ENCODE data around the gene KRT6B. TPM values are rescaled to one million over a fixed set of nuclear protein-coding genes. Genes with fewer than 3 reads are reported as not detected.

KRT6B gene
- polyA plus RNA-seq, 1 donor from 2014 or later, result not detected

- no peak for TF ChIP-seq CTCF (IDR thresholded peaks at IDR 0.05; ENCODE audit: poor library complexity, severe bottlenecking)
- no peak for TF ChIP-seq RAD21 (conservative IDR thresholded peaks at IDR 0.05)
- no peak for TF ChIP-seq POLR2AphosphoS5 (IDR thresholded peaks at IDR 0.05)
- TF ChIP-seq REST (IDR thresholded peaks at IDR 0.05; ENCODE audit: borderline replicate concordance), result no peak
- Histone ChIP-seq H3K27ac (ENCODE audit: low read length) (no peak overlapping the region), H3K79me2 (replicated peaks; ENCODE audit: insufficient read depth, low read length) (no peaks in the 10 kb centered on the region), H3K9ac (ENCODE audit: low read length) (no peak overlapping the region), H3K4me2 (ENCODE audit: low read length) (no peak overlapping the region), H3K27me3 (ENCODE audit: insufficient read depth, low read depth, low read length) (no peaks in the 10 kb centered on the region), H4K20me1 (ENCODE audit: insufficient read depth) (no peaks in the 10 kb centered on the region), H3K9me3 (ENCODE audit: low read length) (no peaks in the 10 kb centered on the region), H3K4me3 (ENCODE audit: low read length) (no peak overlapping the region), H2AFZ (ENCODE audit: low read depth, low read length) (no peak overlapping the region), H3K36me3 (ENCODE audit: insufficient read depth, low read length) (no peaks in the 10 kb centered on the region), H3F3A (ENCODE audit: insufficient read depth, low read length, poor library complexity, severe bottlenecking) (no peaks in the 10 kb centered on the region), H3K9me2 (ENCODE audit: insufficient read depth, low read length) (no peaks in the 10 kb centered on the region)
These were observed 6.9 kb upstream of the KRT6B start for GRCh38 chr12:52458861-52459260.

- TF ChIP-seq MXI1 (conservative IDR thresholded peaks at IDR 0.05; ENCODE audit: poor library complexity, severe bottlenecking), result no peak
- no peak for TF ChIP-seq TAF1 (IDR thresholded peaks at IDR 0.05; ENCODE audit: low read depth)
- TF ChIP-seq EP300 (conservative IDR thresholded peaks at IDR 0.05; ENCODE audit: poor library complexity, severe bottlenecking), result no peak
- Histone ChIP-seq H3K36me3 (ENCODE audit: insufficient read depth, low read length) (no peaks in the 10 kb centered on the region), H3K27ac (ENCODE audit: low read length) (no peak overlapping the region), H2AFZ (ENCODE audit: low read depth, low read length) (no peak overlapping the region), H3K4me3 (ENCODE audit: low read length) (no peak overlapping the region), H4K20me1 (ENCODE audit: insufficient read depth) (no peaks in the 10 kb centered on the region), H3K79me2 (replicated peaks; ENCODE audit: insufficient read depth, low read length) (no peaks in the 10 kb centered on the region), H3K9me3 (ENCODE audit: low read length) (no peaks in the 10 kb centered on the region), H3K4me2 (ENCODE audit: low read length) (no peak overlapping the region), H3F3A (ENCODE audit: insufficient read depth, low read length, poor library complexity, severe bottlenecking) (no peaks in the 10 kb centered on the region), H3K9me2 (ENCODE audit: insufficient read depth, low read length) (no peaks in the 10 kb centered on the region), H3K9ac (ENCODE audit: low read length) (no peak overlapping the region), H3K27me3 (ENCODE audit: insufficient read depth, low read depth, low read length) (no peaks in the 10 kb centered on the region)
These were observed 3.9 kb upstream of the KRT6B start for GRCh38 chr12:52455821-52456220.

- H3K4me2 ChIP-seq (ENCODE audit: low read length), result no peak overlapping the region
- no peaks in the 10 kb centered on the region for H3K9me3 ChIP-seq (ENCODE audit: low read length)
- no peaks in the 10 kb centered on the region for H3K27me3 ChIP-seq (ENCODE audit: insufficient read depth, low read depth, low read length)
- no peaks in the 10 kb centered on the region for H3K9me2 ChIP-seq (ENCODE audit: insufficient read depth, low read length)
- H3K9ac ChIP-seq (ENCODE audit: low read length), result no peak overlapping the region
- no peak overlapping the region for H3K27ac ChIP-seq (ENCODE audit: low read length)
- H4K20me1 ChIP-seq (ENCODE audit: insufficient read depth), result no peaks in the 10 kb centered on the region
- no peaks in the 10 kb centered on the region for H3K36me3 ChIP-seq (ENCODE audit: insufficient read depth, low read length)
- no peak for TF ChIP-seq EZH2 (IDR thresholded peaks at IDR 0.05; ENCODE audit: borderline replicate concordance, insufficient read depth, low read length, poor library complexity, severe bottlenecking)
- TF ChIP-seq EP300 (conservative IDR thresholded peaks at IDR 0.05; ENCODE audit: poor library complexity, severe bottlenecking), result no peak
- no peak for TF ChIP-seq CTCF (IDR thresholded peaks at IDR 0.05; ENCODE audit: poor library complexity, severe bottlenecking)
- no peak for TF ChIP-seq MXI1 (conservative IDR thresholded peaks at IDR 0.05; ENCODE audit: poor library complexity, severe bottlenecking)
- TF ChIP-seq REST (IDR thresholded peaks at IDR 0.05; ENCODE audit: borderline replicate concordance), result no peak
- TF ChIP-seq POLR2AphosphoS5 (IDR thresholded peaks at IDR 0.05), result no peak
- no peak for TF ChIP-seq TAF1 (IDR thresholded peaks at IDR 0.05; ENCODE audit: low read depth)
- no peak for TF ChIP-seq SMC3 (conservative IDR thresholded peaks at IDR 0.05; ENCODE audit: poor library complexity)
- no peak for TF ChIP-seq RAD21 (conservative IDR thresholded peaks at IDR 0.05)
- no peak overlapping the region for H3K4me3 ChIP-seq (ENCODE audit: low read length)
- no peaks in the 10 kb centered on the region for H3F3A ChIP-seq (ENCODE audit: insufficient read depth, low read length, poor library complexity, severe bottlenecking)
- no peak overlapping the region for H2AFZ ChIP-seq (ENCODE audit: low read depth, low read length)
- H3K79me2 ChIP-seq (replicated peaks; ENCODE audit: insufficient read depth, low read length), result no peaks in the 10 kb centered on the region
These were observed 2.7 kb upstream of the KRT6B start for GRCh38 chr12:52454411-52455201.
